ENCODE data around the gene ROR2.

ROR2 gene

DNA sequence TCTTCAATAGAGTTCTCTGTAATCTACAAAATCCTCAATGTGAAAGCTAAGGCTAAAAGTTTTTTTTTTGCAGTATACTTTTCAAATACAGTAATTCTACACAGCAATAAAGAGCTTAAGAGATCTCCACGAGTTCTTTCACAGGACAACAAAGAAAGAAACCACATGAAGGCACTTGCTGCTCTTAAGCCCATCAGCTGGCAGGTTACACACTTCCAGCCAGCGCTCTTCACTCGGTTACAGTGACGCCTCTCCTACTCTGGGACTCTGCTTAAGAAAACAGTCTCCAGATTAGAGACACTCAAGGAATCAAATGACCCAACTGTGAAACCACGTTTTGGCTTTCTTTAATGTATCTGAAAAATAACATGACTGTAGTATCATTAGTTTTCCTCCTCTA, 85.0 kb downstream of the ROR2 start:
- DNase-seq: no peak

- DNase-seq: no peak
Measured at GRCh38 chr9:91864380-91864779, 85.6 kb downstream of the ROR2 start.

DNA sequence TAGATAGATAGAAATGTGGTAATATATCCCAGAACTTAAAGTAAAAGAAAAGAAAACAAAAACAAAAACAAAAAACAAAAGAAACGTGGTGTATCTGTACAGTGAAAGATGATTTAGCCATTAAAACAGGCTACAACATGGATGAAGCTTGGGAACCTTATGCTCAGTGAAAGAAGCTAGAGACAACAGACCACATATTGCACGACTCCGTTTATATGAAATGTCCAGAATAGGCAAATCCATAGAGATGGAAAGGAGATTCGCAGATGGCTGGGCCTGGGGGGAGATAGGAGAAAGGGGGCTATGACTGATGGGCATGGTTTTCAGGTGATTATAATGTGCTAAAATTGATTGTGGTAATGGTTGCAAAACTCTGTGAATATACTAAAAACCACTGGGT, 86.6 kb downstream of the ROR2 start:
- DNase-seq: no peak

GRCh38 chr9:91858213-91859030, 91.6 kb downstream of the ROR2 start:
- no peak for DNase-seq

DNA sequence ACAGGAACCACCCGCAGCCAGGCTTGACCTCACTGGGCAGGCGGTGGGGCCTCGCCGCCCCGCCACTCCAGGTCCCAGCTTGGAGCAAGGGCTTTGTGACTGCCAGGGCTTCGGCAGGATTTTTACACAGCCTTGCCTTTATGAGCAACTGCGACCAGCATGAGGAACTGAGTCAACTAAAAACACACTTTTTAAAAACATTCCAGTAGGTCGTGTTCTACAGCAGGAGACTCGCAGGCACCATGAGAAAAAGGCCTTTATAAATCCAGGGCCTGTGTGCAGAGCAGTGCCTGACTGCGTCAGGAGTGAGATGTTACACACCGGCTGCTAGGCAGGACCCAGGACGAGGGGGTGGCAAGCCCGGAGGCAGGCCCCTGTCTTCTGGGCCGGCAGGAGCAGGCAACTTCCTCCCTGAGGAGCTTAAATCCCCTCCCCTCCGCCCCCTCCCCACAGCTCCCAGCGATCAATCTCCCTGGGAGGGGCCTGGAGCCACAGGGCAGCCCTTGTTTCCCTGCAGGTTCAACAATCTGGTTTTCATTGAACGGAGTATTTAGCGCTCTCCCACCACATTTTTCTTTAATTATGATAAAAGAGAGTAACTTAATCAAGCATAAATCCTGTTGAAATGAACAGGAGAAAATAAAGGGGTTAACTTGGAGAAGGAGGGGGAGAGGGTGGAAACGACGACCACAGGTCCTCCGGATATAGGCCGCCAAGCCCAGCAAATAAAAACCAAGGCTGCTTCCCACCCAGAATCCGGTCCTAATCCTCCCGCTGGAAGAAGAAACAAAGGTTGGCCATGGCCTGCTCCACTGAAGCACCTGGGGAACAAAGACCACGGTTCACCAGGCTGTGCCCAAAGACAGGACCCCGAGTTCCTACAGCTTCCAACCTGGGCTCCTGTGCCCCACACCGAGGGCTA, 92.5 kb downstream of the ROR2 start:
- no peak for DNase-seq

DNA sequence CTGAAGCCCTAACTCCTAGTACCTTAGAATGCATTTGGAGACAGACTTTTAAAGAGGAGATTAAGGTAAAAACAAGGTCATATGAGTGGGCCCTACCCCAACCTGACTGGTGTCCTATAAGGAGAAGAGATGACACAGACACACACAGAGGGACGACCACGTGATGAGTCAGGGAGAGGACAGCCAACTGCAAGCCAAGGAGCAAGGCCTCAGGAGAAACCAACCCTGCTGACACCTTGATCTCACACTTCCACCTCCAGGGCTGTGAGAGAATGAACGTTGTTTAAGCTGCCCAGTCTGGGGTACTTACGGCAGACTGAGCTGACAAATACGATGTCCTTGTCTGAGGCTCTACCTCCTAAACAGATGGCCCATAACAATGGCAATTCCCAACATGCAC, 93.6 kb downstream of the ROR2 start:
- no peak for DNase-seq

DNA sequence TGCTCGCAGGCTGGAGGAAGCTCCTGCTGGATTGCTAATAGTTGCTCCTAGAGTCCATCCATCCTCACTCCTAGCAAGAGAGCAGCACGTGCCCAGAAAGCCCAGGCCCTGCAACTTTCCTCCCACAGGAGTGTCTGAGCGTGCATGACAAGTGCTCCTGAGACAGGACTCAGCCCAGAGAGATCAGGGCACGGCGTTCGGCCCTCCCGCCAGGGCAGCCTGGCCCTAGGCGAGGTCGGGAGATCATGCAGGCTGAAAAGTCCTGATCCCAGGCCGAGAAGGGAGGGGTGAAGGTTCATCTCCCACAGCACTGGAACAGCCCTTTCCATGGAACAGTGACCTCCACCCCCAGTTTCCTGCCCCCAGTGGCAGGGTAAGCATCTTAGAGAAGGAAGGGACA, 94.8 kb downstream of the ROR2 start:
- DNase-seq: no peak

DNA sequence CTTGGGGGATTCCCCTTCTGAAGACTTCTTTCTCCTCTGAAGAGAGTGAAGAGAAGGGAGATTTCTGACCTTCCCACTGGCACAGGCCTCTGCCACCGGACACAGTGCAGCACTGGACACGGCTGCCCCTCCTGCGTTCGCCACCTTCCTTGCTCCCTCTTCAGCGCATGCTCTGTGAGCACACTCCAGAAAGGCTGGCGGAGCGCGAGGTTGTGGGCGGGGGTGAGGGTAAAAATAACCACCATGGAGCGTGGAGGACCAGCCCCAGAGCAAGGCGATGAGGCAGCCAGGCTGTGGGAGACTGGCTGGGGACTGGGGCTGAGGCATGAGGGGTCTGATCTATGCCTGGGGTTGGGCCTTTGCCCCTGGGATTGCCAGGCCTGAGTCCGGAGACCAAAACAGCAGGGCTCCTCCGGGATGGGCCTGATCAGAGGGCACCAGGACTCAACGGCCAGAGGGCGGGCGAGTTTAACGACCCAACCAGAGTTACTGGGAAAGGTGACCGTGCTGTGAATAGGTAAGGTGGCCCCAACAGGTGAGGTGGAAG, 97.2 kb downstream of the ROR2 start:
- no peak for DNase-seq

GRCh38 chr9:91849694-91850093, 100.3 kb downstream of the ROR2 start:
- DNase-seq: no peak

GRCh38 chr9:91848146-91848545, 101.9 kb downstream of the ROR2 start:
- no peak for DNase-seq

GRCh38 chr9:91847581-91848091, 102.4 kb downstream of the ROR2 start:
- no peak for DNase-seq

DNA sequence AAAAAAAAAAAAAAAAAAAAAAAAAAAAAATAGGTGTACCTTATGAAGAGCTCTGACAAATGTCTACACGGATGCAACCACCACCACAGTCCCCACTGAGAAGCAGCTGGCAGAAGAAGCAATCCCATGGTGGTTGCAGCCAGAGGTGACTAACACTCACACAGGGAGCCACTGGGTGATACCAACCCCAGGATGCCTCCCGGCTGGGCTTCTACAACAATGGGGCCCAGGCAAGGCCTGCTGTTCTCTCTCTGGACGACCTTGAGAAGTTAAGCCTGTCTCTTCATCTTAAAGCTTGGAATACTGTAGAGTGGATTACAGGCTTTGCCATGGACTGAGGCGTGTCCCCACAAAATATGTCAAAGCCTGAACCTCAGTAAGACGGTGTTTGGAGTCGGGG, 104.1 kb downstream of the ROR2 start:
- no peak for DNase-seq

DNA sequence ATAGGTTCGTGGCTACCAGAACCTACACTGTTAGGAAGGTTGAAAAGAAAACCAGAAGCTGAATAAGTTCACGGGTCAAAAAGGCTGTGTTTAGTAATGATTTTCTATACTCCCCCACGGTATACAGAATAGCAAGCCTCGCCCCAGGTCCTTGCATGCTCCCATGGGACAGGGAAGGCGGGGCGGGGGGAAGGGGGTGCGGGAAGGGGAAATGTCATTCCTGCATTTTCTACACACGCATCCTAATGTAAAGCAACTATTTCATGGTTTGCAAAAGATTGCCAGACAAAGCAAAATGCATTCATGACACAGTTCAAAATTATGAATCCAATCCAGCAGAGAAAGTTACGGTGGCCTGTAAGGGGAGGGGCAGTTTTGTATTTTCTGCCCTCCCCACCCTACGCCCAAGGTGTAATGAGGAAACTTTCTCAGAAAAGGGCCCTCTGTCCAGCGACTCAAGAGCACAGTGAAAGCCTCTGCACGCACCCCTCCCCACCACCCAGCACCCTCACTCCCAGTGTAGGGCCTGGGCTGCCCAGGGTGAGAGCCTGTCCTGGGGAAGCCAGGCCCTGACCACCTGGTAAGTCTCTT, 105.2 kb downstream of the ROR2 start:
- no peak for DNase-seq

GRCh38 chr9:91844190-91844589, 105.8 kb downstream of the ROR2 start:
- DNase-seq: no peak

- no peak for DNase-seq
Measured at GRCh38 chr9:91843623-91844148, 106.3 kb downstream of the ROR2 start.

DNA sequence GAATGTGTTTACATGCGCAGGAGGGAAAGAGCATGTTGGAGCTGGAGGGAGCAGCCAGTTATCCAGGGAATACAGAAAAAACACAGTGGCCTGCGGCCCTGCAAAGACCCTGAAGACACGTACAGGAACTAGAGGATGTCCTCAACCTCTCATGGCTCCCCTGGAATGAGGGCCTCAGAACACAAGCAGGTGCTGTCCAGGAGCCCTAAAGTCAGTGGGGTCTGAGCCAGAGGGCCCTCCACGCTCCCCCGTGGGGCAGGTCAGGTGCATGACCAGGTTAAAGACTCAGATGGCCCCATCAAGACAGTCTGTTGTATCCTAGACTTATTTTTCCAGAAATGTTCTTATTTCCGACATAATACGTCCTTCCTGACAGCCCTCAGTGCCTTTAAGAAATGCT, 106.9 kb downstream of the ROR2 start:
- no peak for DNase-seq

- no peak for DNase-seq
Measured at GRCh38 chr9:91842358-91843049, 107.5 kb downstream of the ROR2 start.

DNA sequence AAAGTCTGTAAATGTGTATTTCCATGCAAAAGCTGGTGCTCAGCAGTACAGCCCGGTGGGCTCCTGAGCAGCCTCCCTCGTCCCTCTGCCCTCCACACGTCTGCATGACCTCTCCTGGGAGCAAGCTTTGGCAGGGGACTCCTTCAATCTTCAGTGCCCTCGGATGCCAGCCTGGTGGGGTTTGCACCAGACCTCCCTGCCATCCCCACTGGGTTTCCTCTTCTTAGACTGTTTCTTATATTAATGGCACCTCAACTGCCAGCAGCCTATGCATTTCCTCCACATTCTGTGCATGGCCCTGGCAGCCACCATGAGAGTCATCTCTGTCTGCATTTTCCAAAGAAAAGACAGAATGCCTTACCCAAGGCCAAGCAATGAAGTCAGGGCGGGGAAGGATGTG, 108.4 kb downstream of the ROR2 start:
- no peak for DNase-seq

DNA sequence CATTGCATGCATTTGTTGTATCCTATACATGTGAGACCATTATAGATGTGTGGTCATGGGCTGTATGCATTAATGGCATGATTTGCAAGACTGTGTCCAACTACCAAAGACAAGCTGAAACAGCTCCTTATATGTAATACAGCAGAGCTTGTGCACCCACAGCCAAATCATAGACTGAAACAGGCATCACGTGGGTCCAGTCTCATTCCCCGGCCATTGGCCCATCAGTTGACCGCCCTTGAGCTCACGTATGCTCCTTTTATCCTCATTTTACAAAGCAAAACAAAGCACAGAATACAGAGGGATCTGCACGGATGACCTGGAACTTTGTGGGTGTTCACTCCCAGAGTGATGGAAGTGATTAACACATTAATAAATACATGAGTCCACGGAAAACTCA, 109.1 kb downstream of the ROR2 start:
- no peak for DNase-seq

DNA sequence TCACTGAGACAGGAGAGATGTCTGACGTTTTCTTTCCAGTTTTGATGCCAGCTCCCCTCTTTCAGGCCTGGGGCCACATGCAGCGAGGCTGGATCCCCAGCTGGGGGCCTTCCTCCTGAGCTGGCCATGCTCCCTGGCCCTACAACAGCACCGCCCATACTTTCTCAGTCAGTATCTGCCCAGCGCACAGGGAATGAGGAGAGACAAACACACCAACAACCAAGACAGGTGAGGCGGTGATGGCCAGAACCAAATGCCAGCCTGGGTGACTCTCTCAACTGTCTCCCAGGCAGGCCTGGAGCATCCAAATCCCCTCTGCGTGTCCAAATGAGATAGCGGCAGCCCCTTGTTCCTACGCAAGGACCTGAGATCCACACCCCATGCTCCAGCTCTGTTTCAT, 109.6 kb downstream of the ROR2 start:
- no peak for DNase-seq

- DNase-seq: no peak
Measured at GRCh38 chr9:91839926-91840465, 110.0 kb downstream of the ROR2 start.
